K562 (cell line): ENCODE data around the gene SLC4A5. TPM values are rescaled to one million over a fixed set of nuclear protein-coding genes. Genes with fewer than 3 reads are reported as not detected.

Source experiments
- ARID3A ChIP-seq: IDR thresholded peaks from 2 replicates; pipeline ENCODE4 v1.6.1; 2012; ENCODE audit warnings: low read depth, low read length, improper control_type of control experiment, borderline replicate concordance
- BCL6 ChIP-seq: fragments of 250-450 bp; sonication (Bioruptor Pico); IDR thresholded peaks from 2 replicates; pipeline ENCODE4 v1.4.0; 2020
- CREB5 ChIP-seq: fragments of 250-450 bp; sonication (Bioruptor Pico); IDR thresholded peaks from 2 replicates; pipeline ENCODE4 v1.5.0; 2020; ENCODE audit warnings: mild to moderate bottlenecking
- HSF4 ChIP-seq: fragments of 250-450 bp; sonication (Bioruptor Pico); IDR thresholded peaks from 2 replicates; pipeline ENCODE4 v2.1.2; 2022; ENCODE audit warnings: mild to moderate bottlenecking, moderate library complexity, borderline replicate concordance
- NR0B1 ChIP-seq: fragments of 450-650 bp; IDR thresholded peaks from one replicate; pipeline ENCODE4 v1.6.1; 2018; ENCODE audit warnings: mild to moderate bottlenecking, moderate library complexity; ENCODE audit not compliant: partially characterized antibody
- SIN3B ChIP-seq: fragments of 450-650 bp; IDR thresholded peaks from 2 replicates; pipeline ENCODE4 v1.6.1; 2017; ENCODE audit warnings: low read depth, mild to moderate bottlenecking, moderate library complexity
- TRIM24 ChIP-seq, 2 experiments: fragments of 450-650 bp; IDR thresholded peaks; 2 replicates each; pipeline ENCODE4 v1.6.1; 2016
- TSHZ1 ChIP-seq: fragments of 250-450 bp; sonication (Bioruptor Pico); IDR thresholded peaks from 2 replicates; pipeline ENCODE4 v1.4.0; 2020; ENCODE audit warnings: mild to moderate bottlenecking, moderate library complexity
- ZBTB11 ChIP-seq, 3 experiments: fragments of 200-800 bp in 1 of 3; fragments of 250-450 bp in 1 of 3; fragments of 450-650 bp in 1 of 3; sonication (Bioruptor Pico) in 1 of 3; sonication (Bioruptor generic) in 1 of 3; formaldehyde crosslinking in 1 of 3; IDR thresholded peaks; 2 replicates each; pipeline versions ENCODE4 v1.6.1 to v1.8.0; 2016 to 2022; ENCODE audit warnings: mild to moderate bottlenecking in 2 of 3, missing genetic modification characterization in 2 of 3, missing compliant biosample characterization in 1 of 3, moderate library complexity in 1 of 3
- ZBTB34 ChIP-seq: fragments of 250-450 bp; sonication (Bioruptor Pico); IDR thresholded peaks from 2 replicates; pipeline ENCODE4 v1.8.0; 2021; ENCODE audit warnings: mild to moderate bottlenecking, moderate library complexity
- ZNF561 ChIP-seq: fragments of 450-650 bp; formaldehyde crosslinking; conservative IDR thresholded peaks from 2 replicates; pipeline ENCODE4 v1.4.0; 2020; ENCODE audit warnings: mild to moderate bottlenecking, moderate library complexity
- ZNF79 ChIP-seq: fragments of 250-450 bp; sonication (Bioruptor Pico); IDR thresholded peaks from 2 replicates; pipeline ENCODE4 v1.4.0; 2020; ENCODE audit warnings: low read depth, mild to moderate bottlenecking, moderate library complexity
- polyA plus RNA-seq, 8 experiments: library from polyadenylated mRNA; depleted of rRNA in 4 of 8; stranded (reverse) in 5 of 8; unstranded in 3 of 8; fragments of >200 nt; fragmentation: Nextera tagmentation in 2 of 8; fragmentation: Illumina TruSeq in 1 of 8; extraction: Ambion mirVana in 2 of 8; extraction: Trizol in 1 of 8; gene quantifications; 2 replicates each; pipeline versions ENCODE4 v1.2.1 to v1.2.3, GENCODE V29; 2011 to 2014; ENCODE audit warnings: inconsistent platforms in 1 of 8, missing spikeins in 1 of 8
- total RNA-seq, 7 experiments: library from RNA; depleted of rRNA in 6 of 7; stranded (reverse); fragments of >200 nt in 6 of 7; fragmentation: Illumina TruSeq in 2 of 7; extraction: Trizol in 2 of 7; gene quantifications; 2 replicates each; pipeline versions ENCODE4 v1.2.1 to v1.2.3, GENCODE V29; 2011 to 2021; ENCODE audit warnings: low replicate concordance in 1 of 7

Gene SLC4A5
- total and polyA plus RNA-seq, 9 of the 15 experiments (the other 6 are each of a cell fraction or from before 2014, with no cell fraction given): 0.03 to 0.77 (median 0.14) TPM; not detected in 1

- no peak; a peak in 2 of 6 replicates for TF ChIP-seq ZBTB11 (CRISPR knock-in tag; IDR thresholded peaks at IDR 0.05)
- no peak for TF ChIP-seq BCL6 (CRISPR knock-in tag)
- no peak for TF ChIP-seq NR0B1
- TF ChIP-seq TSHZ1 (CRISPR knock-in tag): no peak
- TF ChIP-seq ZBTB34 (CRISPR knock-in tag): no peak
- TF ChIP-seq TRIM24 (IDR thresholded peaks at IDR 0.05): peak in 1 of 2 experiments; percentile 9; a peak in 1 of 4 replicates
- TF ChIP-seq ZNF561 (CRISPR knock-in tag): no peak
- no peak; the same call in 1 of the 2 replicates for TF ChIP-seq ARID3A
- peak; percentile 27; the same call in 1 of the 2 replicates for TF ChIP-seq HSF4 (CRISPR knock-in tag)
- TF ChIP-seq CREB5 (CRISPR knock-in tag): no peak
- TF ChIP-seq SIN3B: peak; percentile 7; the same call in 1 of the 2 replicates
- TF ChIP-seq ZNF79 (CRISPR knock-in tag): no peak
Measured at GRCh38 chr2:74198461-74199274, 144.5 kb downstream of the SLC4A5 start, which contains the start of gene MTHFD2 (continued).
